ENCODE results near the gene ARMH2. TPM values are rescaled to one million over a fixed set of nuclear protein-coding genes. Genes with fewer than 3 reads are reported as not detected.

Gene ARMH2
- total and polyA plus RNA-seq, 9 of the 15 experiments (the other 6 are each of a cell fraction or from before 2014, with no cell fraction given), result not detected

DNA sequence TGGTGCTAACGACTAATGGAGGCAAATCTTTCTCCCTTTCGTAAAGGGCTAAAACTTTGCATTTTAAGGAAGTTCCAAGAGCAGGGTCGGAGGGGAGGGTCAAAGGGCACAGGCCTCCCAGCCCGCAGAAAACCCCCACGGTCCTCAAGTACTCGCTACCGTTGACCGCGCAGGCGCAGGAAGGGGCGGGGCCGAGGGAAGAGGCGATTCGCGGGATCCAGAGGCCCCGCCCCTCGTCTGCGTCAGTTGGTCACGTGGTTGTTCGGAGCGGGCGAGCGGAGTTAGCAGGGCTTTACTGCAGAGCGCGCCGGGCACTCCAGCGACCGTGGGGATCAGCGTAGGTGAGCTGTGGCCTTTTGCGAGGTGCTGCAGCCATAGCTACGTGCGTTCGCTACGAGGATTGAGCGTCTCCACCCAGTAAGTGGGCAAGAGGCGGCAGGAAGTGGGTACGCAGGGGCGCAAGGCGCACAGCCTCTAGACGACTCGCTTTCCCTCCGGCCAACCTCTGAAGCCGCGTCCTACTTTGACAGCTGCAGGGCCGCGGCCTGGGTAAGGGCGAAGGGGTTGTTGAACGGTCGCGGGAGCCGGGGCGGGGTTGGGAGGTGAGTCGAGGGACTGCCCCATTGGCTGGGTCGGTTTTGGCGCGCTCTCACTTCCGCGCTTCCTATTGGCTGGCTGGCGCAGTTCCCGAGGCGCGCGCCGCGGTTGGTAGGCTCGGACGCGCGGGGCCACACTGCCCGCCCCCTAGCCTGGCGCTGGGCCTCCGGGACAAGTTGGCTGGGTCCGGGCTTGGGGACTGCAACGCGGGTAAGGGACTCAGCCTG lies 23.8 kb downstream of the ARMH2 start, which contains the start of gene GMNN (continued):
- TF ChIP-seq, protein P1, sequence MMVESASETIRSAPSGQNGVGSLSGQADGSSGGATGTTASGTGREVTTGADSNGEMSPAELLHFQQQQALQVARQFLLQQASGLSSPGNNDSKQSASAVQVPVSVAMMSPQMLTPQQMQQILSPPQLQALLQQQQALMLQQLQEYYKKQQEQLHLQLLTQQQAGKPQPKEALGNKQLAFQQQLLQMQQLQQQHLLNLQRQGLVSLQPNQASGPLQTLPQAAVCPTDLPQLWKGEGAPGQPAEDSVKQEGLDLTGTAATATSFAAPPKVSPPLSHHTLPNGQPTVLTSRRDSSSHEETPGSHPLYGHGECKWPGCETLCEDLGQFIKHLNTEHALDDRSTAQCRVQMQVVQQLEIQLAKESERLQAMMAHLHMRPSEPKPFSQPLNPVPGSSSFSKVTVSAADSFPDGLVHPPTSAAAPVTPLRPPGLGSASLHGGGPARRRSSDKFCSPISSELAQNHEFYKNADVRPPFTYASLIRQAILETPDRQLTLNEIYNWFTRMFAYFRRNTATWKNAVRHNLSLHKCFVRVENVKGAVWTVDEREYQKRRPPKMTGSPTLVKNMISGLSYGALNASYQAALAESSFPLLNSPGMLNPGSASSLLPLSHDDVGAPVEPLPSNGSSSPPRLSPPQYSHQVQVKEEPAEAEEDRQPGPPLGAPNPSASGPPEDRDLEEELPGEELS (CRISPR knock-in tag; IDR thresholded peaks at IDR 0.05; ENCODE audit: borderline replicate concordance), result 0 out of 2 replicates have a peak, but pooled peaks have one; percentile 62
- TF ChIP-seq ZNF253 (CRISPR knock-in tag; conservative IDR thresholded peaks at IDR 0.05) (no peak), ETV5 (CRISPR knock-in tag; IDR thresholded peaks at IDR 0.05; ENCODE audit: low read depth) (peak; percentile 67), ZNF444 (CRISPR knock-in tag; IDR thresholded peaks at IDR 0.05) (no peak), ILK (tag; IDR thresholded peaks at IDR 0.05; ENCODE audit: borderline replicate concordance, low read depth) (no peak), ZNF318 (IDR thresholded peaks at IDR 0.05; ENCODE audit: borderline replicate concordance in 1 of 2, low read depth in 1 of 2) (no peak), ZNF12 (CRISPR knock-in tag; IDR thresholded peaks at IDR 0.05) (peak; percentile 84), RBM15 (IDR thresholded peaks at IDR 0.05; ENCODE audit: insufficient read depth, low read length) (no peak), HOMEZ (CRISPR knock-in tag; IDR thresholded peaks at IDR 0.05) (peak; percentile 73; the same call in 1 of the 2 replicates), ZNF24 (IDR thresholded peaks at IDR 0.05) (no peak), MTA2 (IDR thresholded peaks at IDR 0.05; ENCODE audit: low read depth) (peak; percentile 31), ZNF766 (CRISPR knock-in tag; conservative IDR thresholded peaks at IDR 0.05) (peak; percentile 66; the same call in 1 of the 2 replicates)
- TF ChIP-seq, protein P2, sequence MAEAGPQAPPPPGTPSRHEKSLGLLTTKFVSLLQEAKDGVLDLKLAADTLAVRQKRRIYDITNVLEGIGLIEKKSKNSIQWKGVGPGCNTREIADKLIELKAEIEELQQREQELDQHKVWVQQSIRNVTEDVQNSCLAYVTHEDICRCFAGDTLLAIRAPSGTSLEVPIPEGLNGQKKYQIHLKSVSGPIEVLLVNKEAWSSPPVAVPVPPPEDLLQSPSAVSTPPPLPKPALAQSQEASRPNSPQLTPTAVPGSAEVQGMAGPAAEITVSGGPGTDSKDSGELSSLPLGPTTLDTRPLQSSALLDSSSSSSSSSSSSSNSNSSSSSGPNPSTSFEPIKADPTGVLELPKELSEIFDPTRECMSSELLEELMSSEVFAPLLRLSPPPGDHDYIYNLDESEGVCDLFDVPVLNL (CRISPR knock-in tag; IDR thresholded peaks at IDR 0.05; ENCODE audit: low read depth), result peak; percentile 95

All from K562 (cell line).